ENCODE data around the gene AKT1S1. TPM values are rescaled to one million over a fixed set of nuclear protein-coding genes. Genes with fewer than 3 reads are reported as not detected.

The AKT1S1 gene
- total RNA-seq, 1 donor from 2014 or later = 2.3 TPM

GRCh38 chr19:49827034-49827433 is 50.1 kb downstream of the AKT1S1 start:
- Mint-ChIP-seq H3K27ac (no peak overlapping the region), H3K9me3 (no peaks in the 10 kb centered on the region), H3K4me3 (no peak overlapping the region), H3K27me3 (ENCODE audit: insufficient read depth, low read depth) (peaks cover 2% of the 10 kb centered on the region), H3K4me1 (no peaks in the 10 kb centered on the region), H3K36me3 (peaks cover 20% of the 10 kb centered on the region)
- TF ChIP-seq EZH2 (IDR thresholded peaks at IDR 0.05) (no peak), EZH2phosphoT487 (IDR thresholded peaks at IDR 0.05) (no peak), CTCF (IDR thresholded peaks at IDR 0.05) (no peak)
- H3K27ac ChIP-seq = no peak overlapping the region
- H4K20me1 ChIP-seq (ENCODE audit: low read depth) = peaks cover 38% of the 10 kb centered on the region
- DNase-seq (ENCODE audit: low spot score) = no peak
- H3K9me3 ChIP-seq (ENCODE audit: low read depth) = no peaks in the 10 kb centered on the region
- H3F3A ChIP-seq (ENCODE audit: low read depth) = no peaks in the 10 kb centered on the region
- H3K79me2 ChIP-seq (ENCODE audit: low read depth) = peaks cover 32% of the 10 kb centered on the region
- H3K4me1 ChIP-seq = no peaks in the 10 kb centered on the region
- H3K36me3 ChIP-seq = no peaks in the 10 kb centered on the region
- no peaks in the 10 kb centered on the region for H3K27me3 ChIP-seq
- H3K9ac ChIP-seq = no peak overlapping the region
- H3K4me3 ChIP-seq = no peak overlapping the region
- H3K4me2 ChIP-seq = no peak overlapping the region
- H2AFZ ChIP-seq (replicated peaks) = no peak overlapping the region

GRCh38 chr19:49824662-49825061 is 52.5 kb downstream of the AKT1S1 start:
- no peaks in the 10 kb centered on the region for H3K27me3 ChIP-seq
- H3K4me1 ChIP-seq = no peaks in the 10 kb centered on the region
- no peak overlapping the region for H2AFZ ChIP-seq (replicated peaks)
- no peaks in the 10 kb centered on the region for H3K27me3 Mint-ChIP-seq (ENCODE audit: insufficient read depth, low read depth)
- no peak overlapping the region for H3K4me2 ChIP-seq
- no peaks in the 10 kb centered on the region for H3F3A ChIP-seq (ENCODE audit: low read depth)
- peaks cover 38% of the 10 kb centered on the region for H4K20me1 ChIP-seq (ENCODE audit: low read depth)
- H3K9me3 ChIP-seq (ENCODE audit: low read depth) = no peaks in the 10 kb centered on the region
- no peak overlapping the region for H3K4me3 Mint-ChIP-seq
- peaks cover 21% of the 10 kb centered on the region for H3K36me3 Mint-ChIP-seq
- H3K4me1 Mint-ChIP-seq = peaks cover 11% of the 10 kb centered on the region
- no peak overlapping the region for H3K27ac ChIP-seq
- H3K27ac Mint-ChIP-seq = no peak overlapping the region
- TF ChIP-seq EZH2phosphoT487 (IDR thresholded peaks at IDR 0.05) (no peak), EZH2 (IDR thresholded peaks at IDR 0.05) (no peak), CTCF (IDR thresholded peaks at IDR 0.05) (no peak)
- no peak for DNase-seq (ENCODE audit: low spot score)
- no peak overlapping the region for H3K9ac ChIP-seq
- H3K79me2 ChIP-seq (ENCODE audit: low read depth) = peaks cover 54% of the 10 kb centered on the region
- H3K9me3 Mint-ChIP-seq = no peaks in the 10 kb centered on the region
- no peak overlapping the region for H3K4me3 ChIP-seq
- no peaks in the 10 kb centered on the region for H3K36me3 ChIP-seq

- no peak overlapping the region for H2AFZ ChIP-seq (replicated peaks)
- Mint-ChIP-seq H3K27me3 (ENCODE audit: insufficient read depth, low read depth) (peaks cover 4% of the 10 kb centered on the region), H3K27ac (no peak overlapping the region), H3K4me3 (peak overlapping the region; percentile 15), H3K4me1 (peaks cover 17% of the 10 kb centered on the region), H3K9me3 (no peaks in the 10 kb centered on the region), H3K36me3 (peaks cover 23% of the 10 kb centered on the region)
- no peak overlapping the region for H3K9ac ChIP-seq
- no peak for DNase-seq (ENCODE audit: low spot score)
- H3K9me3 ChIP-seq (ENCODE audit: low read depth) = no peaks in the 10 kb centered on the region
- no peak for TF ChIP-seq EZH2 (IDR thresholded peaks at IDR 0.05)
- TF ChIP-seq EZH2phosphoT487 (IDR thresholded peaks at IDR 0.05) = no peak
- no peak for TF ChIP-seq CTCF (IDR thresholded peaks at IDR 0.05)
- peaks cover 66% of the 10 kb centered on the region for H3K79me2 ChIP-seq (ENCODE audit: low read depth)
- H3K36me3 ChIP-seq = no peaks in the 10 kb centered on the region
- no peak overlapping the region for H3K27ac ChIP-seq
- H3K4me2 ChIP-seq = no peak overlapping the region
- no peaks in the 10 kb centered on the region for H3K27me3 ChIP-seq
- peaks cover 5% of the 10 kb centered on the region for H3K4me1 ChIP-seq
- H4K20me1 ChIP-seq (ENCODE audit: low read depth) = peaks cover 43% of the 10 kb centered on the region
- no peak overlapping the region for H3K4me3 ChIP-seq
- H3F3A ChIP-seq (ENCODE audit: low read depth) = peaks cover 4% of the 10 kb centered on the region
Observed at GRCh38 chr19:49823472-49823871, 53.7 kb downstream of the AKT1S1 start.

All from neural progenitor cell (in vitro differentiated cells).